Astrocyte of the spinal cord (primary cell): ENCODE measurements around the gene ABCC2.
"Not testable (repeated sequence)": the region's sequence is repeated elsewhere in the genome, so short reads cannot be mapped to it uniquely, and the experiment has no call there.

Experiments used
- DNase-seq: peaks from one replicate; pipeline ENCODE4 v3.0.0; 2011; ENCODE audit warnings: low read depth, low spot score
- H3K4me3 ChIP-seq: 2 replicates; pipeline ENCODE4 v1.5.1; 2011; ENCODE audit warnings: low read depth, mild to moderate bottlenecking, low read length, moderate library complexity
- CTCF ChIP-seq: IDR thresholded peaks from 2 replicates; pipeline ENCODE4 v1.5.1; 2012; ENCODE audit warnings: low read depth, mild to moderate bottlenecking, low read length, inconsistent platforms
- in situ Hi-C: cut with HindIII; loops from 2 replicates; pipeline ENCODE4 v1.10.0; 2017; ENCODE audit warnings: low sequenced_read_pairs

Gene ABCC2

GRCh38 chr10:99880080-99880835 is 97.8 kb downstream of the ABCC2 start:
- no peak for DNase-seq
- in situ Hi-C loops: no loop called here
- no peak overlapping the region for H3K4me3 ChIP-seq
- no peak for TF ChIP-seq CTCF

GRCh38 chr10:99881371-99881770 is 98.9 kb downstream of the ABCC2 start:
- no peak for TF ChIP-seq CTCF
- no peak for DNase-seq
- no peak overlapping the region for H3K4me3 ChIP-seq
- in situ Hi-C loops: no loop called here

- in situ Hi-C loops: no loop called here
- no peak overlapping the region for H3K4me3 ChIP-seq
These were observed 101.1 kb downstream of the ABCC2 start for GRCh38 chr10:99883523-99883922.

GRCh38 chr10:99888622-99889021 is 106.2 kb downstream of the ABCC2 start:
- no peak overlapping the region for H3K4me3 ChIP-seq
- in situ Hi-C loops: no loop called here

More at GRCh38 chr10:99883523-99883922, 101.1 kb downstream of the ABCC2 start:
- DNase-seq: no peak
- no peak for TF ChIP-seq CTCF

GRCh38 chr10:99894613-99895012 is 112.2 kb downstream of the ABCC2 start:
- no peak for DNase-seq
- TF ChIP-seq CTCF: no peak
- in situ Hi-C loops: no loop called here

More at GRCh38 chr10:99888622-99889021, 106.2 kb downstream of the ABCC2 start:
- no peak for TF ChIP-seq CTCF
- DNase-seq: peak; percentile 55

GRCh38 chr10:99895066-99895465 is 112.6 kb downstream of the ABCC2 start:
- H3K4me3 ChIP-seq, DNase-seq, in situ Hi-C loops: not testable (repeated sequence)

More at GRCh38 chr10:99894613-99895012, 112.2 kb downstream of the ABCC2 start:
- no peak overlapping the region for H3K4me3 ChIP-seq

GRCh38 chr10:99895867-99896266 is 113.4 kb downstream of the ABCC2 start:
- no peak overlapping the region for H3K4me3 ChIP-seq
- no peak for TF ChIP-seq CTCF
- in situ Hi-C loops: no loop called here
- no peak for DNase-seq
